Neuronal stem cell (in vitro differentiated cells): Measurements from ENCODE around the gene FMO1.

Experiments used
- DNase-seq: peaks from one replicate; pipeline ENCODE4 v3.0.0-alpha.2; 2013; ENCODE audit warnings: low spot score
- H2AFZ ChIP-seq: one replicate; pipeline ENCODE4 v1.6.1; 2013; ENCODE audit warnings: mild to moderate bottlenecking, low read length, inconsistent platforms
- H2AK5ac ChIP-seq: 2 replicates; pipeline ENCODE4 v1.6.1; 2013; ENCODE audit warnings: low read depth, mild to moderate bottlenecking, inconsistent platforms, low read length, moderate library complexity, mixed read lengths
- H2BK120ac ChIP-seq: 2 replicates; pipeline ENCODE4 v1.6.1; 2013; ENCODE audit warnings: low read depth, mild to moderate bottlenecking, inconsistent platforms, low read length, moderate library complexity, mixed read lengths
- H2BK12ac ChIP-seq: one replicate; pipeline ENCODE4 v1.6.1; 2013; ENCODE audit warnings: low read length, inconsistent platforms
- H2BK15ac ChIP-seq: 2 replicates; pipeline ENCODE4 v1.6.1; 2013; ENCODE audit warnings: mild to moderate bottlenecking, low read length, inconsistent platforms, mixed read lengths
- H2BK5ac ChIP-seq: one replicate; pipeline ENCODE4 v1.6.1; 2013; ENCODE audit warnings: inconsistent platforms, mild to moderate bottlenecking, low read length, moderate library complexity
- H3K14ac ChIP-seq: one replicate; pipeline ENCODE4 v1.6.1; 2013; ENCODE audit warnings: low read length, inconsistent platforms
- H3K18ac ChIP-seq: 2 replicates; pipeline ENCODE4 v1.6.1; 2013; ENCODE audit warnings: low read length, inconsistent platforms
- H3K23ac ChIP-seq: 2 replicates; pipeline ENCODE4 v1.6.1; 2013; ENCODE audit warnings: low read depth, mild to moderate bottlenecking, mixed read lengths, low read length, inconsistent platforms; ENCODE audit not compliant: poor library complexity
- H3K27ac ChIP-seq: replicated peaks from 3 replicates; pipeline ENCODE4 v1.5.1; 2013; ENCODE audit warnings: low read length, inconsistent platforms
- H3K27me3 ChIP-seq, 3 experiments: 2 replicates each; pipeline ENCODE4 v1.6.1; 2013; ENCODE audit warnings: low read length in 3 of 3, mild to moderate bottlenecking in 2 of 3, inconsistent platforms in 1 of 3, low read depth in 1 of 3, mixed read lengths in 1 of 3, moderate library complexity in 1 of 3; ENCODE audit not compliant: control insufficient read depth in 3 of 3, insufficient read depth in 3 of 3
- H3K36me3 ChIP-seq, 2 donors: replicated peaks in 1 of 2; 2 replicates each; pipeline ENCODE4 v1.6.1; 2013; ENCODE audit warnings: low read length in 2 of 2; ENCODE audit not compliant: control insufficient read depth in 2 of 2, insufficient read depth in 2 of 2
- H3K4ac ChIP-seq: 2 replicates; pipeline ENCODE4 v1.6.1; 2013; ENCODE audit warnings: inconsistent platforms, mild to moderate bottlenecking, low read length, moderate library complexity
- H3K4me1 ChIP-seq, 2 donors: 1 replicate in 1 of 2; 2 replicates in 1 of 2; pipeline ENCODE4 v1.6.1; 2013; ENCODE audit warnings: low read length in 2 of 2, low read depth in 1 of 2; ENCODE audit not compliant: control insufficient read depth in 2 of 2, insufficient read depth in 1 of 2
- H3K4me2 ChIP-seq: one replicate; pipeline ENCODE4 v1.6.1; 2013; ENCODE audit warnings: mild to moderate bottlenecking, low read length, inconsistent platforms; ENCODE audit not compliant: insufficient read depth, poor library complexity, severe bottlenecking
- H3K4me3 ChIP-seq, 2 donors: 2 replicates each; pipeline ENCODE4 v1.5.1; 2013; ENCODE audit warnings: low read length in 2 of 2, mild to moderate bottlenecking in 2 of 2, inconsistent platforms in 1 of 2, moderate library complexity in 1 of 2
- H3K79me1 ChIP-seq: one replicate; pipeline ENCODE4 v1.6.1; 2013; ENCODE audit warnings: low read depth, mild to moderate bottlenecking, inconsistent platforms, low read length, moderate library complexity
- H3K9ac ChIP-seq: one replicate; pipeline ENCODE4 v1.6.1; 2013; ENCODE audit warnings: mild to moderate bottlenecking, low read depth, low read length, inconsistent platforms; ENCODE audit not compliant: poor library complexity
- H3K9me3 ChIP-seq, 2 donors: replicated peaks in 1 of 2; 2 replicates each; pipeline versions ENCODE3 to v1.6.1; 2013; ENCODE audit warnings: low read length in 2 of 2, mild to moderate bottlenecking in 2 of 2, inconsistent platforms in 1 of 2, low read depth in 1 of 2, mixed read lengths in 1 of 2, moderate library complexity in 1 of 2; ENCODE audit not compliant: control insufficient read depth in 2 of 2, insufficient read depth in 1 of 2
- H4K8ac ChIP-seq: one replicate; pipeline ENCODE4 v1.6.1; 2013; ENCODE audit warnings: low read depth, mild to moderate bottlenecking, inconsistent platforms, low read length, moderate library complexity
- H4K91ac ChIP-seq: one replicate; pipeline ENCODE4 v1.6.1; 2013; ENCODE audit warnings: low read length, low read depth, mild to moderate bottlenecking, inconsistent platforms; ENCODE audit not compliant: poor library complexity
- WGBS, 2 donors: extraction: QIAGEN DNeasy Blood & Tissue Kit; methylation state at CpG; one replicate each; pipeline ENCODE4 v1.1.7; 2013; ENCODE audit warnings: missing lambda C conversion rate in 2 of 2, mixed read lengths in 1 of 2; ENCODE audit not compliant: insufficient read length in 2 of 2, insufficient replicate concordance in 1 of 2; ENCODE audit errors: extremely low coverage in 2 of 2; 5-methylcytosine and 5-hydroxymethylcytosine counted together

The FMO1 gene

DNA sequence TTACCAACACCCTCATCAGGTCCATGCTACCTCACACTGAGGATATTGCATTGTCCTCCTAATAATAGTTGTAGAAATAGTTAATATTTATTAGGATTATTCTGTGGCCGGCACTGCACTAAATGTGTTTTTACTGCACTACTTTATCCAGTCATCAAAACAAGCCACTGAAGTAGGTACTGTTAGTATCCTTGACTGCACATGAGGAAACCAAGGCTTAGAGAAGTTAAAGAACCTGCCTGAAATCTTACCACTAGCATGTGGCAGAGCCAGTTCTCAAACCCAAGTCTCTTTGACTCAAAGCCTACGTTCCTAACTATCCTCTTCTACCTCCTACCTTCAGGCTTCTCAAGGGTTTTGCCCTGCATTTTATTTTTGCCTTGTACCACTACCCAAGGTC is 30.9 kb downstream of the FMO1 start:
- no peaks in the 10 kb centered on the region for H3K4me1 ChIP-seq
- no peak overlapping the region for H3K4ac ChIP-seq
- no peak overlapping the region for H2AFZ ChIP-seq
- H3K27ac ChIP-seq = no peak overlapping the region
- no peak overlapping the region for H2BK5ac ChIP-seq
- H3K79me1 ChIP-seq = no peaks in the 10 kb centered on the region
- H3K36me3 ChIP-seq = no peaks in the 10 kb centered on the region
- no peak overlapping the region for H3K4me2 ChIP-seq
- H3K14ac ChIP-seq = no peak overlapping the region
- H3K23ac ChIP-seq = no peak overlapping the region
- no peak overlapping the region for H2BK12ac ChIP-seq
- H3K27me3 ChIP-seq = no peaks in the 10 kb centered on the region
- H2BK120ac ChIP-seq = no peak overlapping the region
- no peak overlapping the region for H4K8ac ChIP-seq
- H3K9me3 ChIP-seq = no peaks in the 10 kb centered on the region
- H2BK15ac ChIP-seq = no peak overlapping the region
- H4K91ac ChIP-seq = no peak overlapping the region
- H3K18ac ChIP-seq = no peak overlapping the region
- no peak overlapping the region for H3K9ac ChIP-seq
- no CpG with 5 or more reads among the region's 2 CpGs for WGBS, 2 donors
- DNase-seq = no peak
- no peak overlapping the region for H2AK5ac ChIP-seq
- H3K4me3 ChIP-seq = no peak overlapping the region

DNA sequence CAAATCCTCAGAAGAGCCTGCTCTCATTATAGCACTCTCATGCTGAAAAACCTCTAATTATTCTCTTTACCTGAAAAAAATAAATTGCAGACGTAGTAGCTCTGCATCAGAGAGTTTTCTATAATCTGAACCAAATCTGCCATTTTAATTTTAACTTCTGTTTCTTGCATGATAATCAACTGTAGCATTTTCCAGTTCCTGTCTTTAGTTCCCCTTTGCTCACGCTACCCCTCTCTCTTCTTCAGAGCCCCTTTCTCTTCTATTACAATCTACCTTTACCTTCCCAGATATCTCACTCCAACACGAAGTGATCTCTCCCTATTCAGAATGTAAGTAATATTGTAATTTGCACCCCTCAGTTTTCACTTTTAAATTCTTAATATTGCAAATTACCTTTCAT is 31.4 kb downstream of the FMO1 start:
- no peak overlapping the region for H3K18ac ChIP-seq
- no peak overlapping the region for H3K4me3 ChIP-seq
- H3K4me1 ChIP-seq = no peaks in the 10 kb centered on the region
- H3K27me3 ChIP-seq = no peaks in the 10 kb centered on the region
- no peak overlapping the region for H3K23ac ChIP-seq
- H2BK15ac ChIP-seq = no peak overlapping the region
- H2AK5ac ChIP-seq = no peak overlapping the region
- no peak overlapping the region for H2BK120ac ChIP-seq
- no peak overlapping the region for H2AFZ ChIP-seq
- no peak overlapping the region for H3K4ac ChIP-seq
- no CpG with 5 or more reads among the region's 3 CpGs for WGBS, 2 donors
- no peak overlapping the region for H3K27ac ChIP-seq
- no peak overlapping the region for H2BK12ac ChIP-seq
- H3K14ac ChIP-seq = no peak overlapping the region
- H3K36me3 ChIP-seq = no peaks in the 10 kb centered on the region
- no peaks in the 10 kb centered on the region for H3K79me1 ChIP-seq
- no peaks in the 10 kb centered on the region for H3K9me3 ChIP-seq
- no peak overlapping the region for H3K9ac ChIP-seq
- no peak overlapping the region for H3K4me2 ChIP-seq
- no peak for DNase-seq
- H2BK5ac ChIP-seq = no peak overlapping the region
- no peak overlapping the region for H4K8ac ChIP-seq
- H4K91ac ChIP-seq = no peak overlapping the region

DNA sequence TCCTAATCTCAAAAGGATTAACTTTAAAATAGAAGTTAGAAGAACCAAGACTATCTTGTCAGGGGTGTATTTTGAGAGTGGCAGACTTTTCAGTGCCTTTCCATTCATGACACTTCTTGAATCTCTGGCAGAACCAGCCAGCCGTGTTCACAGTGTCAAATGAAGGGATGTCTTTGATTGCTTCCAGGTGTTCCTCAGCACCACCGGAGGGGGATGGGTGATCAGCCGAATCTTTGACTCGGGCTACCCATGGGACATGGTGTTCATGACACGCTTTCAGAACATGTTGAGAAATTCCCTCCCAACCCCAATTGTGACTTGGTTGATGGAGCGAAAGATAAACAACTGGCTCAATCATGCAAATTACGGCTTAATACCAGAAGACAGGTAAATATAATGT is 32.3 kb downstream of the FMO1 start:
- DNase-seq = no peak

DNA sequence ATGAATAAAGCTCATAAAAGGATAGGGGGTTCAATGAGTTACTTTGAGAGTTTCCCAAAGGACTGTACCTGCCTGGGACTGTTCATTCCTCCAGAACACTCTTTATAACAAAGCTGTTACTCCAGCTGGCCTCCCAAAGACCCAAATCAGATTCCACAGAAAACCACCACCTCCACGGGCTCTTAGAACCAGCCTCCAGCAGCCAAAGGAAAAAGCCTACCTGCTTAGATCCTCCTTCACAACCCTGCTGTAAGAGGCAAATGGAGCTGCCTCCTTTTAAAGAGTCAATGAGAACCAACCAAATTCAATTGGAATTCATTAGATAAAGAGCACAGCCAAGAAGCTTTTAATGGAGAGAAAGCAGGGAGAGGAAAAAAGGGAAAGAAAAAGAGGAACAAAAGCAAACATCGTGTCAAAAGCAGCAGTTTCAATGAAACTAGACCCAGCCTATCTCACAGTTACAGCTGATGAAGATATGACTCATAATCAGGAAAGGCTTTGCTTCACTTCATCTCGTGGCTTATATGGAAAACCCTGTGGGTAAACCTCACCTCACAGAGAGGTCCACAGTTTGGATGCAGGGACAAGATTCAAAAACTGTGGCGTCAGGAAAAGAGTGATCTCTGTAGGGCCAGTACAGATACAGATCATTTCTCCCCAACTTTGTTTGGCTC is 37.9 kb downstream of the FMO1 start:
- Histone ChIP-seq H3K23ac (no peak overlapping the region), H2BK5ac (no peak overlapping the region), H3K4me1 (no peaks in the 10 kb centered on the region), H3K9ac (no peak overlapping the region), H3K36me3 (no peaks in the 10 kb centered on the region), H2AK5ac (no peak overlapping the region), H2BK12ac (no peak overlapping the region), H2BK120ac (no peak overlapping the region), H2AFZ (no peak overlapping the region), H3K14ac (no peak overlapping the region), H3K4me2 (no peak overlapping the region), H3K4me3 (no peak overlapping the region), H3K79me1 (no peaks in the 10 kb centered on the region), H3K18ac (no peak overlapping the region), H3K27me3 (no peaks in the 10 kb centered on the region), H3K9me3 (no peaks in the 10 kb centered on the region), H4K8ac (no peak overlapping the region), H4K91ac (no peak overlapping the region), H3K4ac (no peak overlapping the region), H3K27ac (no peak overlapping the region), H2BK15ac (no peak overlapping the region)
- WGBS, 2 donors = no CpG with 5 or more reads among the region's 4 CpGs
- DNase-seq = no peak

More for the DNA sequence above, 32.3 kb downstream of the FMO1 start:
- Histone ChIP-seq H4K91ac (no peak overlapping the region), H2BK12ac (no peak overlapping the region), H2AFZ (no peak overlapping the region), H4K8ac (no peak overlapping the region), H3K4ac (no peak overlapping the region), H2AK5ac (no peak overlapping the region), H2BK15ac (no peak overlapping the region), H3K14ac (no peak overlapping the region), H3K4me2 (no peak overlapping the region), H3K27me3 (no peaks in the 10 kb centered on the region), H3K36me3 (no peaks in the 10 kb centered on the region), H3K27ac (no peak overlapping the region), H3K4me3 (no peak overlapping the region), H3K4me1 (no peaks in the 10 kb centered on the region), H3K79me1 (no peaks in the 10 kb centered on the region), H3K18ac (no peak overlapping the region), H2BK5ac (no peak overlapping the region), H3K9me3 (no peaks in the 10 kb centered on the region), H2BK120ac (no peak overlapping the region), H3K9ac (no peak overlapping the region), H3K23ac (no peak overlapping the region)
- WGBS, 2 donors = no CpG with 5 or more reads among the region's 7 CpGs
